Neural cell (in vitro differentiated cells): Measurements from ENCODE around the gene DNM3. TPM values are rescaled to one million over a fixed set of nuclear protein-coding genes. Genes with fewer than 3 reads are reported as not detected.

Source experiments
- H2AFZ ChIP-seq: fragments of 200-600, 300-800 bp; sonication (generic), shearing (Covaris generic); 2 replicates; pipeline ENCODE4 v1.6.0; 2014; ENCODE audit warnings: low read depth, mild to moderate bottlenecking, antibody characterized with exemption, low read length, moderate library complexity
- H3F3A ChIP-seq: fragments of 200-600 bp; shearing (Covaris generic); 2 replicates; pipeline ENCODE4 v1.6.1; 2016; ENCODE audit warnings: mild to moderate bottlenecking, moderate library complexity, mixed read lengths, antibody characterized with exemption, low read length; ENCODE audit not compliant: insufficient read depth, poor library complexity, severe bottlenecking
- H3K27ac ChIP-seq: fragments of 200-600, 300-800 bp; sonication (generic), shearing (Covaris generic); 2 replicates; pipeline ENCODE4 v1.5.1; 2014; ENCODE audit warnings: mild to moderate bottlenecking, low read length, moderate library complexity
- H3K27me3 ChIP-seq: fragments of 300-800, 200-600 bp; sonication (generic), shearing (Covaris generic); 2 replicates; pipeline ENCODE4 v1.6.0; 2014; ENCODE audit warnings: mild to moderate bottlenecking, low read depth, low read length, moderate library complexity; ENCODE audit not compliant: insufficient read depth
- H3K36me3 ChIP-seq: fragments of 300-800, 200-600 bp; sonication (generic), shearing (Covaris generic); 2 replicates; pipeline ENCODE4 v1.5.1; 2014; ENCODE audit warnings: mild to moderate bottlenecking, antibody characterized with exemption, low read length, moderate library complexity; ENCODE audit not compliant: insufficient read depth
- H3K4me2 ChIP-seq: fragments of 300-800, 200-600 bp; sonication (generic), shearing (Covaris generic); 2 replicates; pipeline ENCODE4 v1.6.0; 2014; ENCODE audit warnings: mild to moderate bottlenecking, low read length
- H3K4me3 ChIP-seq: fragments of 300-800, 200-600 bp; sonication (generic), shearing (Covaris generic); 2 replicates; pipeline ENCODE4 v1.5.1; 2014; ENCODE audit warnings: mild to moderate bottlenecking, low read length, moderate library complexity
- H3K79me2 ChIP-seq: fragments of 200-600 bp; shearing (Covaris generic); replicated peaks from 2 replicates; pipeline ENCODE4 v1.6.0; 2014; ENCODE audit warnings: mild to moderate bottlenecking, low read length, moderate library complexity; ENCODE audit not compliant: insufficient read depth
- H3K9ac ChIP-seq: fragments of 300-800, 200-600 bp; sonication (generic), shearing (Covaris generic); 2 replicates; pipeline ENCODE4 v1.6.1; 2016; ENCODE audit warnings: mild to moderate bottlenecking, low read length, mixed read lengths
- H3K9me2 ChIP-seq: fragments of 200-600 bp; shearing (Covaris generic); 2 replicates; pipeline ENCODE4 v1.6.1; 2016; ENCODE audit warnings: mild to moderate bottlenecking, low read length, mixed read lengths; ENCODE audit not compliant: insufficient read depth
- H3K9me3 ChIP-seq: fragments of 200-600, 300-800 bp; sonication (generic), shearing (Covaris generic); 2 replicates; pipeline ENCODE4 v1.6.1; 2016; ENCODE audit warnings: mild to moderate bottlenecking, mixed run types, low read length, moderate library complexity, mixed read lengths
- H4K20me1 ChIP-seq: fragments of 200-600 bp; shearing (Covaris generic); 2 replicates; pipeline ENCODE4 v1.6.1; 2016; ENCODE audit warnings: mild to moderate bottlenecking, mixed run types; ENCODE audit not compliant: insufficient read depth
- CTCF ChIP-seq: fragments of 450-650 bp; IDR thresholded peaks from 2 replicates; pipeline ENCODE4 v1.5.1; 2014; ENCODE audit warnings: antibody characterized with exemption, mild to moderate bottlenecking, moderate library complexity; ENCODE audit not compliant: poor library complexity, severe bottlenecking
- EP300 ChIP-seq: fragments of 450-650 bp; conservative IDR thresholded peaks from 2 replicates; pipeline ENCODE4 v1.6.1; 2014; ENCODE audit warnings: antibody characterized with exemption, mild to moderate bottlenecking, moderate library complexity; ENCODE audit not compliant: poor library complexity, severe bottlenecking
- MXI1 ChIP-seq: fragments of 450-650 bp; conservative IDR thresholded peaks from 2 replicates; pipeline ENCODE4 v1.6.1; 2014; ENCODE audit warnings: antibody characterized with exemption, mild to moderate bottlenecking; ENCODE audit not compliant: poor library complexity, severe bottlenecking
- POLR2AphosphoS5 ChIP-seq: IDR thresholded peaks from 2 replicates; pipeline ENCODE4 v1.6.1; 2012
- RAD21 ChIP-seq: fragments of 450-650 bp; conservative IDR thresholded peaks from 2 replicates; pipeline ENCODE4 v1.6.1; 2014; ENCODE audit warnings: antibody characterized with exemption, mild to moderate bottlenecking, moderate library complexity
- REST ChIP-seq: IDR thresholded peaks from 2 replicates; pipeline ENCODE4 v1.6.1; 2012; ENCODE audit warnings: borderline replicate concordance
- SMC3 ChIP-seq: fragments of 450-650 bp; conservative IDR thresholded peaks from 2 replicates; pipeline ENCODE4 v1.6.1; 2014; ENCODE audit warnings: antibody characterized with exemption, mild to moderate bottlenecking, moderate library complexity; ENCODE audit not compliant: poor library complexity
- TAF1 ChIP-seq: IDR thresholded peaks from 2 replicates; pipeline ENCODE4 v1.6.1; 2012; ENCODE audit warnings: low read depth
- polyA plus RNA-seq: library from polyadenylated mRNA; depleted of rRNA; stranded (reverse); fragments of >200 nt; gene quantifications from 2 replicates; pipeline ENCODE4 v1.2.3, GENCODE V29; 2014

The DNM3 gene
- polyA plus RNA-seq, 1 donor from 2014 or later, result 37.1 TPM

GRCh38 chr1:172344444-172344843 lies 503.1 kb downstream of the DNM3 start:
- Histone ChIP-seq H3K4me3 (no peak overlapping the region), H3K27ac (no peak overlapping the region), H3K27me3 (no peaks in the 10 kb centered on the region), H3F3A (no peaks in the 10 kb centered on the region), H2AFZ (no peak overlapping the region), H3K9me2 (no peaks in the 10 kb centered on the region), H3K9ac (no peak overlapping the region), H3K36me3 (no peaks in the 10 kb centered on the region), H3K79me2 (no peaks in the 10 kb centered on the region), H3K4me2 (no peak overlapping the region), H4K20me1 (no peaks in the 10 kb centered on the region), H3K9me3 (no peaks in the 10 kb centered on the region)
- no peak for TF ChIP-seq TAF1
- no peak for TF ChIP-seq SMC3
- TF ChIP-seq RAD21, result no peak
- TF ChIP-seq REST, result no peak
- TF ChIP-seq MXI1, result no peak
- no peak for TF ChIP-seq POLR2AphosphoS5
- TF ChIP-seq CTCF, result no peak
- TF ChIP-seq EP300, result no peak

- no peaks in the 10 kb centered on the region for H3K9me3 ChIP-seq
- H2AFZ ChIP-seq, result no peak overlapping the region
- no peak overlapping the region for H3K4me2 ChIP-seq
- no peaks in the 10 kb centered on the region for H3K27me3 ChIP-seq
- no peaks in the 10 kb centered on the region for H3K36me3 ChIP-seq
- H3K4me3 ChIP-seq, result no peak overlapping the region
- no peak overlapping the region for H3K9ac ChIP-seq
- H3K79me2 ChIP-seq, result no peaks in the 10 kb centered on the region
- no peaks in the 10 kb centered on the region for H4K20me1 ChIP-seq
- no peaks in the 10 kb centered on the region for H3F3A ChIP-seq
- no peaks in the 10 kb centered on the region for H3K9me2 ChIP-seq
- TF ChIP-seq TAF1 (no peak), POLR2AphosphoS5 (no peak), EP300 (no peak), RAD21 (no peak), MXI1 (no peak)
- no peak overlapping the region for H3K27ac ChIP-seq
Observed at GRCh38 chr1:172345077-172345476, 503.8 kb downstream of the DNM3 start.

- H3K4me3 ChIP-seq, result no peak overlapping the region
- H4K20me1 ChIP-seq, result no peaks in the 10 kb centered on the region
- H3K27ac ChIP-seq, result no peak overlapping the region
- no peak overlapping the region for H2AFZ ChIP-seq
- no peaks in the 10 kb centered on the region for H3F3A ChIP-seq
- no peaks in the 10 kb centered on the region for H3K79me2 ChIP-seq
- no peak for TF ChIP-seq TAF1
- H3K27me3 ChIP-seq, result no peaks in the 10 kb centered on the region
- H3K9me2 ChIP-seq, result no peaks in the 10 kb centered on the region
- no peak overlapping the region for H3K9ac ChIP-seq
- no peaks in the 10 kb centered on the region for H3K9me3 ChIP-seq
- H3K36me3 ChIP-seq, result no peaks in the 10 kb centered on the region
- H3K4me2 ChIP-seq, result no peak overlapping the region
Observed at GRCh38 chr1:172347416-172347815, 506.1 kb downstream of the DNM3 start.
